ENCODE results near the gene LGI2.
A peak's percentile ranks its signal among the peaks of the same experiment; 100 is the strongest.

Gene LGI2, protein sequence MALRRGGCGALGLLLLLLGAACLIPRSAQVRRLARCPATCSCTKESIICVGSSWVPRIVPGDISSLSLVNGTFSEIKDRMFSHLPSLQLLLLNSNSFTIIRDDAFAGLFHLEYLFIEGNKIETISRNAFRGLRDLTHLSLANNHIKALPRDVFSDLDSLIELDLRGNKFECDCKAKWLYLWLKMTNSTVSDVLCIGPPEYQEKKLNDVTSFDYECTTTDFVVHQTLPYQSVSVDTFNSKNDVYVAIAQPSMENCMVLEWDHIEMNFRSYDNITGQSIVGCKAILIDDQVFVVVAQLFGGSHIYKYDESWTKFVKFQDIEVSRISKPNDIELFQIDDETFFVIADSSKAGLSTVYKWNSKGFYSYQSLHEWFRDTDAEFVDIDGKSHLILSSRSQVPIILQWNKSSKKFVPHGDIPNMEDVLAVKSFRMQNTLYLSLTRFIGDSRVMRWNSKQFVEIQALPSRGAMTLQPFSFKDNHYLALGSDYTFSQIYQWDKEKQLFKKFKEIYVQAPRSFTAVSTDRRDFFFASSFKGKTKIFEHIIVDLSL

DNA sequence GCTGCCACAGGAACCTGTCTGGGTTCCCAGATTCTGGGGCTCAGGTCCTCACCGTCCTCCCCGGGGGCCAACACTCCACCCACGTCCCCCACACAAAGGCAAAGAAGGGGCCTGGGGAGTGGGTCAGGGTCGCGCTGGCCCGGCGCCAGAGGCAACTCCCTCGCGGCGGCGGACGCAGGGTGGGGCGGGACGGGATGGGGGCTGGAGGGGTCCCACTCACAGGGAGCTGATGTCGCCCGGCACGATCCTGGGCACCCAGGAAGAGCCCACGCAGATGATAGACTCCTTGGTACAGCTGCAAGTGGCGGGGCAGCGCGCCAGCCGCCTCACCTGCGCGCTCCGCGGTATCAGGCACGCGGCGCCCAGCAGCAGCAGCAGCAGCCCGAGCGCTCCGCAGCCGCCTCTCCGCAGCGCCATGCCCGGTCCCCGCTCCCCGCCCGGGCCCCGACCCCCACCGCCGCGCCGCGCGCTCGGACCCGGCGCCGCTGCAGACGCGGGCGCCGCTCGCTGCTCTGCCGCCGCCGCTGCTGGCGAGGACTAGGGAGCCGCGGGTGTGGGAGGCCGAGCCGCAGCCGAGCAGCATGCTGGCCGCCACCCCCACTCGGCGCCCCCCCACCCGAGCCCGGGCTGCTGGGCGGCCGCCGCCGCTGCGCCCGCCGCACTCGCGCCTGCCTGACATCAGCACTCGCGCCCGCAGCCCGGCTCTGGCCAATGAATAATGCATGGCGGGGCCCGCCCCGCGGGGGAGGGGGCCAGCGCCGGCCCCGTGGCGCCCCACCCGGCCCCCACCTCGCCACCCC is at the start of gene LGI2:
Gene LGI2, minus strand, starts transcription at position 670 of the 800 bp plus-strand sequence. Its CDS starts 253 bp downstream, at position 417.
- peak within 1 kb of the TSS; percentile 24 for H3K4me3 ChIP-seq (ENCODE audit: low read depth, low read length)
- DNase-seq (ENCODE audit: low read depth, low spot score) = no peak
- TF ChIP-seq, protein P1, sequence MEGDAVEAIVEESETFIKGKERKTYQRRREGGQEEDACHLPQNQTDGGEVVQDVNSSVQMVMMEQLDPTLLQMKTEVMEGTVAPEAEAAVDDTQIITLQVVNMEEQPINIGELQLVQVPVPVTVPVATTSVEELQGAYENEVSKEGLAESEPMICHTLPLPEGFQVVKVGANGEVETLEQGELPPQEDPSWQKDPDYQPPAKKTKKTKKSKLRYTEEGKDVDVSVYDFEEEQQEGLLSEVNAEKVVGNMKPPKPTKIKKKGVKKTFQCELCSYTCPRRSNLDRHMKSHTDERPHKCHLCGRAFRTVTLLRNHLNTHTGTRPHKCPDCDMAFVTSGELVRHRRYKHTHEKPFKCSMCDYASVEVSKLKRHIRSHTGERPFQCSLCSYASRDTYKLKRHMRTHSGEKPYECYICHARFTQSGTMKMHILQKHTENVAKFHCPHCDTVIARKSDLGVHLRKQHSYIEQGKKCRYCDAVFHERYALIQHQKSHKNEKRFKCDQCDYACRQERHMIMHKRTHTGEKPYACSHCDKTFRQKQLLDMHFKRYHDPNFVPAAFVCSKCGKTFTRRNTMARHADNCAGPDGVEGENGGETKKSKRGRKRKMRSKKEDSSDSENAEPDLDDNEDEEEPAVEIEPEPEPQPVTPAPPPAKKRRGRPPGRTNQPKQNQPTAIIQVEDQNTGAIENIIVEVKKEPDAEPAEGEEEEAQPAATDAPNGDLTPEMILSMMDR (IDR thresholded peaks at IDR 0.05; ENCODE audit: low read depth, low read length) = no peak
- in situ Hi-C loops (cut with HindIII; ENCODE audit: low sequenced_read_pairs) = no loop called here

DNA sequence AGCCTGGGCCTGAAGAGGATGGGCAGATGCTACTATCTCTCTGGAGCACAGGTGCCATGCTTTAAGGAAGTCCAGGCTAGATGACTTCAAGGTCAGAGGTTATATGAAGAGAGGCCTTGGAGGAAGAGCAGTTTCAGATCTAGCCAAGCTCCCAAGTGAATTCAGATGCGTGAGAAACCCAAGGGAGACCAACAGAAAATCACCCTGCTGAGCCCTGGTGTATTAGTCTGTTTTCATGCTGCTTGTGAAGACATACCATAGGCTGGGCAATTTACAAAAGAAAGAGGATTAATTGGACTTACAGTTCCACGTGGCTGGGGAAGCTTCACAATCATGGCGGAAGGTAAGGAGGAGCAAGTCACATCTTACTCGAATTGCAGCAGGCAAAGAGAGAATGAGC is 47.8 kb upstream of the LGI2 start:
- TF ChIP-seq, protein P1 (IDR thresholded peaks at IDR 0.05; ENCODE audit: low read depth, low read length) = no peak
- no peak for DNase-seq (ENCODE audit: low read depth, low spot score)
- in situ Hi-C loops (cut with HindIII; ENCODE audit: low sequenced_read_pairs) = no loop called here
- no peak overlapping the region for H3K4me3 ChIP-seq (ENCODE audit: low read depth, low read length)

DNA sequence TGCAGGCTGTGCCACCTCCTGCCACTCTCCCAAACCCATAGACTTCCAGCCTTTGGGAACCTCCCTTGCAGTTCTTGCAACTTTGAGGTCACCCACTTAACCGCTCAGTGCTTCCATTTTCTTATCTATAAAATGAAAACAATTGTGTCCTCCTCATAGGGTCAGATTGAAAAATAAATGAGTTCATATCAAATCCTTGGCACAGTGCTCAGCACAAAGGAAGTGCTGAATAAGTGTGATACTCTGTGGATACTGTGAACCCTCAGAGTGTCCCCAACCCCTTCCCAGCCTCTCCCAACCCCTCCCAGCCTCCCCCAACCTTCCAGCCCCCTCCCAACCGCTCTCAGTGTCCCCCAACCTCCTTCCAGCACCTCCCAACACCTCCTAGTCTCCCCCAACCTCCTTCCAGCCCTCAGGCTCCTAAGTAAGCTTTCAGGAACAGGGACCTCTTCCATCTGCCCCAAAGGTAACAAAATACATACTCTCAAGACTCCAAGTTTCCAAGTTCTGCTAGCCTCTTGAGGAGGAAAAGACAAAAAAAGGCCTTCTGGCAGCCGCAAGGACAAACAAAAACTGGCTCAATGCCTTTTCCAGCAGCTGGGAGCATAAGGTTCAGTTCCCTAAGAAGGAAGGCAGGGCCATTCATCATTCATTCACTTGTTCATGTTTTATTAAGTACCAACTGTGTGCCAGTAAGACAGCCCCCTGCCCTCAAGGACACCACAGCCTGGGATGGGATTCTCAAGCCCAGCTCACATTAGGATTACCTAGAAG is 46.1 kb upstream of the LGI2 start:
- no peak for DNase-seq (ENCODE audit: low read depth, low spot score)
- TF ChIP-seq, protein P1 (IDR thresholded peaks at IDR 0.05; ENCODE audit: low read depth, low read length) = no peak
- H3K4me3 ChIP-seq (ENCODE audit: low read depth, low read length) = no peak overlapping the region
- in situ Hi-C loops (cut with HindIII; ENCODE audit: low sequenced_read_pairs) = no loop called here

DNA sequence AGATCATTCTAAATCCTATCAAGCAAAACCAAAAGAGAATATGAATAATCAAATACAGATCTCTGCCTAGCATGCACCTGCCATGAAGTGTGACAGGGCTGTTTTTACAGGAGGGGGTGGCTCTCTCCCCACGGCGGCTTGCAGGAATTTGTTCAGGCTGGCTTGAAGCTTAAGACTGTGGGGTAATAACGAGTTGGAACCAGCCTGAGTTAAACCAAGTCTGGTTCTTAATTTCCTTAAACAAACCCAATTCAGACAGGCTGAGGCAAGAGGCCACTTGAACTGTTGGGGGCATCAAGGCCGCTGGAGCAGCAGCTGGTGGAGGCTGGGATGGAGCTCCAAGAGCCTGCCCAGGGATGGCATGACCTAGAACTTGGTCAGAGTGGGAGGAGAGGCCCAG is 45.1 kb upstream of the LGI2 start:
- in situ Hi-C loops (cut with HindIII; ENCODE audit: low sequenced_read_pairs) = no loop called here
- TF ChIP-seq, protein P1 (IDR thresholded peaks at IDR 0.05; ENCODE audit: low read depth, low read length) = no peak
- no peak for DNase-seq (ENCODE audit: low read depth, low spot score)
- H3K4me3 ChIP-seq (ENCODE audit: low read depth, low read length) = no peak overlapping the region

DNA sequence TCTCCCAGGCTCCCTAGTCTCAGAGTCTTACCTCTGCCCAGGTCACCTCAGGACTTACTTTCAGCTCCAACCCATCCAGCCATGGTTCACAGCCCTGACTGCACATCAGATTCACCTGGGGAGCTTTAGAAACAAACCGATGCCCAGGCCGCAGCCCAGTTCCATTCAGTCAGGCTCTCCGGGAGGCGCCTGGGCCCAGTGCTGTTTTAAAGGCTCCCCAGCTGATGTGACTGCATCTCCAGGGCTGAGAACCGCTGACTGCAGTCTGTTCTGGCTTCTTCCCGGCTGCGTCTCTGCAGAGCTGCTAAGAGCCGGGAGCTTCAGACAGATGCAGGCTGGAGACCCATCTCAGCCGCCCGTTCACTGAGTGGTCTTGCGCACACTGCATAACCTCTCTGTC is 44.4 kb upstream of the LGI2 start:
- no peak for DNase-seq (ENCODE audit: low read depth, low spot score)
- TF ChIP-seq, protein P1 (IDR thresholded peaks at IDR 0.05; ENCODE audit: low read depth, low read length) = no peak
- in situ Hi-C loops (cut with HindIII; ENCODE audit: low sequenced_read_pairs) = no loop called here
- H3K4me3 ChIP-seq (ENCODE audit: low read depth, low read length) = no peak overlapping the region

DNA sequence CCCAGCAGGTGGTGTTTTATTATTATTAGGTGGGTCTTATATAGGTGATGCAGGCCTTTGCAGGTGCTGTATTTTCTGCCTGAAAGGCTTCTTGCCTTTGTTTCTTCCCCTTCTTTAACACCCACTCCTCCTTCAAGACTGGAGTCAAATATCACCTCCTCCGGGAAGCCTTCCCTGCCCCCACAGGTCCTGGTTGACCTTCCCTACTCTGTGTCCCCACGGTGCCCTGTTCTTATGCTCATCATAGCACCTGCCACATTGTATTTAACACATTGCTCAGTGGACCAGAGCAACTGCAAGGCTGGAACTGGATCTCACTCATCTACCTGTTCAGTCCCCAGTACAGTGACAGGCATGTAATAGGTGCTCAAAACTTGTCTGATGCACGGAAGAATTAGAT is 39.8 kb upstream of the LGI2 start:
- in situ Hi-C loops (cut with HindIII; ENCODE audit: low sequenced_read_pairs) = no loop called here
- DNase-seq (ENCODE audit: low read depth, low spot score) = no peak
- H3K4me3 ChIP-seq (ENCODE audit: low read depth, low read length) = no peak overlapping the region

More for the DNA sequence above, 39.8 kb upstream of the LGI2 start:
- TF ChIP-seq, protein P1 (IDR thresholded peaks at IDR 0.05; ENCODE audit: low read depth, low read length) = no peak
